GM20431 (cell line): ENCODE data around the gene QRFPR.
"Not testable (repeated sequence)": the region's sequence is repeated elsewhere in the genome, so short reads cannot be mapped to it uniquely, and the experiment has no call there.

Experiments
- in situ Hi-C: fragments of 300-500 bp; cut with MseI, MboI; formaldehyde crosslinking; loops from one replicate; pipeline ENCODE4 v1.15.0; 2020; ENCODE audit warnings: low sequenced_read_pairs; ENCODE audit not compliant: unreplicated experiment

QRFPR gene

GRCh38 chr4:121380776-121381462, at the start of gene QRFPR:
Gene QRFPR, minus strand, starts transcription at chr4:121381018. Its CDS starts 371 bp downstream, at chr4:121380647.
- in situ Hi-C loops = no loop called here

- in situ Hi-C loops = no loop called here
Observed at GRCh38 chr4:121428721-121429120, 47.9 kb upstream of the QRFPR start.

- in situ Hi-C loops = no loop called here
Observed at GRCh38 chr4:121421594-121421993, 40.8 kb upstream of the QRFPR start.

GRCh38 chr4:121411151-121411744, 30.4 kb upstream of the QRFPR start:
- in situ Hi-C loops = no loop called here

GRCh38 chr4:121408567-121408966, 27.7 kb upstream of the QRFPR start:
- in situ Hi-C loops = not testable (repeated sequence)

- in situ Hi-C loops = no loop called here
Observed at GRCh38 chr4:121400632-121401031, 19.8 kb upstream of the QRFPR start.

GRCh38 chr4:121397941-121398601, 17.3 kb upstream of the QRFPR start:
- in situ Hi-C loops = no loop called here

GRCh38 chr4:121397434-121397833, 16.6 kb upstream of the QRFPR start:
- in situ Hi-C loops = no loop called here

GRCh38 chr4:121392426-121393086, 11.7 kb upstream of the QRFPR start:
- in situ Hi-C loops = no loop called here

GRCh38 chr4:121390335-121390734, 9.5 kb upstream of the QRFPR start:
- in situ Hi-C loops = no loop called here

- in situ Hi-C loops = no loop called here
Observed at GRCh38 chr4:121379276-121379675, 1.5 kb downstream of the QRFPR start.

- in situ Hi-C loops = no loop called here
Observed at GRCh38 chr4:121377076-121377475, 3.7 kb downstream of the QRFPR start.

GRCh38 chr4:121376556-121376955, 4.3 kb downstream of the QRFPR start:
- in situ Hi-C loops = no loop called here

GRCh38 chr4:121376097-121376496, 4.7 kb downstream of the QRFPR start:
- in situ Hi-C loops = no loop called here

GRCh38 chr4:121375262-121375661, 5.6 kb downstream of the QRFPR start:
- in situ Hi-C loops = no loop called here

- in situ Hi-C loops = no loop called here
Observed at GRCh38 chr4:121373841-121374240, 7.0 kb downstream of the QRFPR start.

GRCh38 chr4:121370729-121371325, 10.0 kb downstream of the QRFPR start:
- in situ Hi-C loops = no loop called here

GRCh38 chr4:121360495-121360894, 20.3 kb downstream of the QRFPR start:
- in situ Hi-C loops = no loop called here

GRCh38 chr4:121358473-121358872, 22.3 kb downstream of the QRFPR start:
- in situ Hi-C loops = no loop called here

GRCh38 chr4:121353213-121353612, 27.6 kb downstream of the QRFPR start:
- in situ Hi-C loops = no loop called here
